IPS DF 19.7 (cell line): ENCODE measurements around the gene NECTIN3.

Experiments used
- DNase-seq: peaks from one replicate; pipeline ENCODE4 v3.0.0-alpha.2; 2013; ENCODE audit warnings: low read depth, low spot score

Gene NECTIN3

DNA sequence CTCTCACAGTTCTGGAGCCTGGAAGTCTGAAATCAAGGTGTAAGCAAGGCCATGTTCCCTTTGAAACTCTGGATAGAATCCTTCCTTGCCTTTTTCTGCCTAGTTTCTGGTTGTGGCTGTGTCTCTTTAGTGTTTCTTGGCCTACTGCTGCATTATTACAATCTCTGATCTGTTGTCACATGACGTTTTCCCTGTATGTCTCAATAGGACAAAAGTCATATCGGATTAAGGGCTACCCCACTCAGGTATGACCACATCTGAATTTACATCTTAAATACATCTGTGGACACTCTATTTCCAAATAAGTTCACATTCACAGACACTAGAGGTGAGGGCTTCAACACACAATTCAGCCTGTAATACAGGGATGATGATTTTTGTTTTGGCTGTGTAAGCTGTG, 13.3 kb downstream of the NECTIN3 start:
- DNase-seq = no peak

- no peak for DNase-seq
Observed at GRCh38 chr3:111087924-111088469, 16.4 kb downstream of the NECTIN3 start.

GRCh38 chr3:111096487-111097209, 25.0 kb downstream of the NECTIN3 start:
- DNase-seq = no peak

DNA sequence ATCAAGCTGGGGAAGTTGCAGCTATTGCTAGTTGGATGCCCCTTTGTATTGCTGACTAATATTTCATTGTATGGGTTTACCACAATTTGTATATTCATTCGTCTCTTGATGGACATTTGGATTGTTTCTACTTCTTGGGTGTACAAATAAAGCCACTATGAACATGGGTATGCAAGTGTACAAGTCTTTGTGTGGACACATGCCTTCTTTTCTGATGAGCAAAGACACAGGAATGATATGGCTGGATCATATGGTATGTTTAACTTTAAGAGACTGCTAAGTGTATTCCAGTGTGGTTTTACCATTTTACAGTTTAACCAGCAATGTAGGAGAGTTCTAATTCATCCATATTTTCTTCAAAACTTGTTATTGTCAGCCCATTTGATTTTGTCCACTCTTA, 32.2 kb downstream of the NECTIN3 start:
- DNase-seq = no peak

GRCh38 chr3:111106993-111107661, 35.5 kb downstream of the NECTIN3 start:
- DNase-seq = no peak

GRCh38 chr3:111107662-111108035, 36.0 kb downstream of the NECTIN3 start:
- DNase-seq = no peak

- DNase-seq = no peak
Observed at GRCh38 chr3:111112913-111113312, 41.3 kb downstream of the NECTIN3 start.

DNA sequence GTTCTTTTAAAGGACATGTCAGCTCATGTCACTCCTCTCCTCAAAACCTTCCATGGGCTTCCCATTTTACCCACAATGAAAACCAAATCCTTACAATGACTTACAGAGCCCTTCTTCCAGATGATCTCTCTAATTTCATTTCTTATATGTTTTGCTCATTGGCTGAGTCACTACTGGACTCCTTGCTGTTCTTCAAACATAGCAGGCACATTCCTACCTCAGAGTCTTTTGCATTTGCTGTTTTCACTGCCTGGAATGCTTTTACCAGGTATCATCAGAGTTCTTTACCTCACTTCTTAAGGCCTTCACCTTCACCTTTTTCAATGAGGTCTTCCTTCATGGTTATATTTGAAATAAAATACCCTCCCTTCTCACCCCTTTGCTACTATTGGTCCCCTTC, 57.3 kb downstream of the NECTIN3 start:
- no peak for DNase-seq

DNA sequence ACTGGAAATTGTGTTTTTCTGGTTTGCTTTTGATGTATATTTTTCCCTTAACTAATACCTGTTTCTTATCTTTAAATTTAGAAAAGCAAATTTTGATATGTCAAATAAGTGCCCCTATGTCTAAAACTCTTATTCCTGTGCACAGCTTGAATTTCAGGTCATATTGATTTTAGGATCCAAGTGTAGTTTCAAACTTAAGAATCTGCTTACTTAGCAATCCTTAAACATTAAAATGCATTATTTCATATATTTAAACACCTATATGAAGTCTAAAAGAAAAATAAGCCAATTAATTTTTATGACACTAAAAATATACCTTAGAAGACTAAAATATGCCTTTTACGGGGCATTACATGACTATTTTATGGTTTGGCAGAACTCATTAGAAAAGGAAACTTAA, 59.2 kb downstream of the NECTIN3 start:
- DNase-seq = no peak

GRCh38 chr3:111134302-111134701, 62.7 kb downstream of the NECTIN3 start:
- no peak for DNase-seq

GRCh38 chr3:111151438-111151837, 79.8 kb downstream of the NECTIN3 start:
- peak; percentile 48 for DNase-seq

DNA sequence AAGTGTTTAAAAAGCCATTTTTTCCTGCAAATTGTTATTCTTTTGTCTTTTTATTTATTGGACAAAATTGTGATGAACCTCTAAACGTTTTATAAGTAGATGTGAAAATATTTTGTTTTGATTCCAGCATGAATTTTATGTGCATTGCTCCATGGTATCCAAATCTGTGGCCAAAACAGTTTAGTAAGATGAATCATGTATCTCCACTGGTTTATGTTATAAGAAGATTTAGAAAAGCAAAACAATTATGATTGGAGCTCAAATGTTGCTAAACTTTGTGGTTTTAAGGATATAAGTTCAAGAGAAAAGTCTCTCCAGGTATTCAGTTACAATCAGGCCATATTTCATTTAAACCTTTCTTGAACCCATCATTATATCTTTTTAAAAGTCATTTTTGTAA, 80.9 kb downstream of the NECTIN3 start:
- no peak for DNase-seq

DNA sequence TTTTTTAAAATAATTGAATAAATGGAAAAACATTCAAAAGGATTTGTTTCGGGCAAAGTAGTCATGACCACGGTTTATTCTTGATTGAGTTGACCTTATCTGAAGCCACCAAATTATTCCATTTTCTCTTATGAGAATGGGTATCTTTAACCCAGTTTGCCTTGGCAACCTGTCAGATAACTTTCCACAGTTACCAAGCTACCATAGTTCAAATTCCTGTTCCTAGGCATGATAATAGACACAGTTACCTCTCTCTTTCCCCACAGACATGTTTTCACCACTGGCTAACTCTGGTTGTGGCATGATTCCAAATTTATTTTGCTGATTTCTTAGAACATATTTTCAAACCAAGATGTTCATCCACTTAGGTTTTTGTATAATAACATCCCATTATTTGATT, 84.9 kb downstream of the NECTIN3 start:
- DNase-seq = no peak

DNA sequence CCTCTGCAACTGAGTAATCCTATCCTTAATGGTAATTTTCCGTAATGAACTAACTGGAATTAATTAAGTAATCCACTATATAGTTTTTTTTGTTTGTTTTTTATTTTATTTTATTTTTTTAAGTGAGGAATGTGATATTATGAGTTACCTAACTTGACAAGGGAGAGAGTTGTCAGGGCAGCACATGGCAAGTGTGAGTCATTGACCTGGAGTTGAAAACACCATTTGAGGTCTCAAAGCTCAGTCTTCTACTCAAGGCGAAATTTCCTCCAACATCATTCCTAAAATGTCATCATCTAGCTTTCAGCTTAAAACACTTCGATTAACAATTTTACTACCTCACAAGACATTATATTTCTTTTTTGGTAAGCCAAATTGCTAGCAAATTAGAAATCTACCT, 87.8 kb downstream of the NECTIN3 start:
- no peak for DNase-seq

- no peak for DNase-seq
Observed at GRCh38 chr3:111164621-111165020, 93.0 kb downstream of the NECTIN3 start.

DNA sequence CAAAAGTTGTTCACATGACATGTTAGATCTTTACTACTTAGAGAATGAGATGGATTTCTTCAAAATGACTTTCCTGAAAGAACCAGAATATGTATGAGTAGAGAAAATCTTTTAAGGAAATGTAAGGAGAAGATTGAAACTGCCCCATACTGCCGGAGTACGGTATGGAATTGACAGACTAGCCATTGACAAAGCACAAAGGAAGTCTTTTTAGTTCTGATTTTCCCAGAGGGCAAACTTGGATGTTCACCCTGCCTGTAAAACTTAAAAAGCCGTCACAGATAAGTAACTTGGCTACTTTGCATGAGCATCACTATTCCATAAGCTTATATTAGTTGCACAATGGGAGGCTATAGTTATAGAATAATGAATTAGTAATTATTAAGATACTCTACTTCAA, 93.8 kb downstream of the NECTIN3 start:
- no peak for DNase-seq

DNA sequence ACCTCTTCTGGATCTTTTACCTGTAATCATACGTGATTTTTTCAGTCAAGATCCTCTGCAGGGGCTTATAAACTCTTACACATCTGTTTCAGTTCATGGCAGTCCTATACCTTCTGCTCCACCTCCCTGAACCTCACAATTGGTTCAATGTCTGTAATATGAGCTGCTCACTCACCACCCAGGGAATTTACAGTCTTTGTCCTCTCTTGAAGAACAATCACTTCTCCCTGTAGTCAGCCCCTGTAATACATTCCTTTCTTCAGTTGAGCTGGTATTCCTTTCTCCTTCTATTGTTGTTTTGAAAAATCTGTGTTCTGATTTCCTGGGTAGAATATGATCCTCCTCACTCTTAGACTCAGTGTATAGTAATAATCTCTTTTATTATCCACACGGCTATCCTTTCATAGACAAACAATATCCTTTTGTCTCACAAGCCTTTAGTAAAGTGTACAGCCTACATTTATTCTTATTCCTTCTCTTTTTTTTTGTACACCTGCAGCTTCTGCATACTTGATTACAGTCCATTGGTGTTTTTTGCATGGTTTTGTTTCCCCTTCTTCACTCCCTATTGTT, 101.8 kb downstream of the NECTIN3 start:
- DNase-seq = peak; percentile 48

GRCh38 chr3:111173906-111174305, 102.3 kb downstream of the NECTIN3 start:
- DNase-seq = no peak

DNA sequence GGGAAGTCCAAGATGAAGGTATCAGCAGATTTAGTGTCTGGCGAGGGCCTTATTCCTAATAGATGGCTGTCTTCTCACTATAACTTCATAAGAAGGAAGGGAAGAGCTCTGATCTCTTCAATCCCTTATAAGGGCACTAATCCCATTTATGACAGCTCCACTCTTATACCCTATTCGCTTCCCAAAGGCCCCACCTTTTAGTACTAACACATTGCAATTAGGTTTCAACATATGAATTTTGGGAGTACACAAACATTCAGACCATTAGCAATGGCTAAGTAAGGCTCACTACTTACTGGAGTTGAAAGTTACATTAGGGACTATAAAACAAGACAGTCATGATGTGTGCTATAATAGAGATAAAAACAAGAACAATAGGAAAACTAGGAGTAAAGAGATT, 118.9 kb downstream of the NECTIN3 start:
- no peak for DNase-seq

DNA sequence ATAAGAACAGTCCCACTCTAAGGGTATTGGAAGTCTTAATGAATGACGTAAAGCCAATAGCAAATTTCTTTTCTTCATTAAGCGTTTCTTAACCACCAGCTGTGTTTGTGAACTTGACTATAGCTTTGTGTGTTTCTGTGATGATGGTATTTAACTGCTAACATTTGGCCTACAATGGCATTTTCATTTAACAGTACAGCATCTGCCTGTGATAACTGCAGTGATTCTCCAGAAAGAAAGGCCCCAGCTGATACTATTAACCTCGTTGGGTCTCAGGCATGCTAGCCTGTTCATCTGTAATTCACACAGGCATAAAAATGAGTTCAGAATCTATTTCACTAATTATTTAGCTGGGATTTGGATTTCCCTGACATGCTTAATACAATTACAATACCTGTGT, 121.9 kb downstream of the NECTIN3 start:
- DNase-seq = no peak

- DNase-seq = no peak
Observed at GRCh38 chr3:111194048-111194447, 122.4 kb downstream of the NECTIN3 start.

- no peak for DNase-seq
Observed at GRCh38 chr3:111197485-111197884, 125.9 kb downstream of the NECTIN3 start.

GRCh38 chr3:111200027-111200426, 128.4 kb downstream of the NECTIN3 start:
- no peak for DNase-seq
